NCI-H748 (cell line): ENCODE results near the gene DUSP2.

Experiments used
- DNase-seq: peaks from one replicate; lab custom pipeline; 2025; ENCODE audit not compliant: unreplicated experiment; lab: John Stamatoyannopoulos, UW

The DUSP2 gene

GRCh38 chr2:96104487-96104861 is 40.8 kb downstream of the DUSP2 start:
- DNase-seq: no peak

GRCh38 chr2:96103761-96104486 is 41.3 kb downstream of the DUSP2 start:
- no peak for DNase-seq

DNA sequence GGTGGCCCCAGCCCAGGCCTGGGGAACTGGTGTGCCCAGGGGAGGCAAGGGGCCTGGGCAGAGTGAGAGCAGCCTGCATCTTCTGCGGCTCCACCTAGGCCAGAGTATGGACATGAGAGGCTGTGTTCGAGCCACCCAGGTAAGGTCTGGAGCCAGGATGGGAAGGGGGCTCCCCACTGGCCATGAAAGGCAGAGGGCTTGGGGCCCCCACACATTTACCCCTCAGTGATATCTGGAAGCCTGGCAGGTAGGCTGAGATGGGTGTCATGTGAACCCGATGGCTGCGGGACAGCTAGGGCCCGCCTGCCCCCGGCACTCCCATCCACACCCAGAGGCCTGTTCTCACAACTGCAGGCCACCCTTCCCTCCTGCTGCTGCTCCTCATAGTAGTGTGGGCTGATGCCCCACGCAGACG is 42.0 kb downstream of the DUSP2 start:
- no peak for DNase-seq

- DNase-seq: no peak
Measured at GRCh38 chr2:96102596-96103186, 42.5 kb downstream of the DUSP2 start.

DNA sequence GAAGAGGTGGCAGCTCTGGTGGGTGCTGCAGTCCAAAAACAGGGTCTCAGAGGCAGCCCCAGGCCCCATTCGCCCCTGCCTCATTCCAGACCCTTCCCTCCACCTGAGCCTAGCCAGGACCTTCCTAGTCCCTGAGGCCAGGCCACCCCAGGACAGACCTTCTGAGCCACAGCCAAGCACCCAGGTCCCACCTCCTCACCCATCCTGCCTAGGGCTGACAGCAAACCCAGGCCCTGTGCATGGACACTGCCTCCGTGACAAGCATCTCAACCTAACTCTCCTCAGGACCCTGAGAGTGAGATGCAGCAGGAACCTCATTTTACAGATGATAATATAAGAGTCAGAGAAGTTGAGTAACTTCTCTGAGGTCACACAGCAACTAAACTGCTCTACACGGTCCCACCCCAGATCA is 44.3 kb downstream of the DUSP2 start:
- no peak for DNase-seq

GRCh38 chr2:96099861-96100798 is 45.1 kb downstream of the DUSP2 start:
- DNase-seq: peak; percentile 8

DNA sequence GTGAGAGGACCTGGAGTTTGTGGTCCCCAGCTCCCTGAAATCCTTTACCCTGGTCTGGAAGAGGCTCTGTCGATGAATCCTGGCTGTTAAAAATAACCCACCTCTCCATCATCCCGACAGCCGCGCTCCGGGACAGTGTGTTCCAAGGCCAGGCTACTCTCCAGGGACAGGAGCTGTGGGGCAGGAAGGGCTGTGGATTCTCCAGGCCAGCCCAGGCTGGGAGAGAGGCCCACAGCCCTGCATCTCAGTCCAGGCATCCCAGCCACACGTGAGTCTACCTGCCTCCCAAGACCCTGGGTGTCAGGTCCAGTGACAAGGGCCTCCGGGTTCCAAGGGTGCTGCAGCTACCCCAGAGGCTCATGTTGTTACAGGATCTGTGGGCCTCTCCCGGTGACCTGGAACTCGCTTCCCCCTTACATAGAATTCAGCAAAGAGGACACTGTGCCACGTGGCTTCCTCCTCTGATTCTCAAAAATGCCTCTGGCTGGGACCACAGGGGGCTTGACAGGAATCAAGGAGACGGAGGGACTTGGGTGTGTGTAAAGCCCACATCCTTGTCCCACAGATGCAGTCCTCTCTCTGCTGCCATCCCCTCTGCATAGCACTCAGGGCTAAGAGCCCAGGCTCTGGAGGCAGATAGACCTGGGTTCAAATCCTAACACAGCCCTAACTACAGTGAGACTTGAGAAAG is 46.2 kb downstream of the DUSP2 start:
- no peak for DNase-seq

DNA sequence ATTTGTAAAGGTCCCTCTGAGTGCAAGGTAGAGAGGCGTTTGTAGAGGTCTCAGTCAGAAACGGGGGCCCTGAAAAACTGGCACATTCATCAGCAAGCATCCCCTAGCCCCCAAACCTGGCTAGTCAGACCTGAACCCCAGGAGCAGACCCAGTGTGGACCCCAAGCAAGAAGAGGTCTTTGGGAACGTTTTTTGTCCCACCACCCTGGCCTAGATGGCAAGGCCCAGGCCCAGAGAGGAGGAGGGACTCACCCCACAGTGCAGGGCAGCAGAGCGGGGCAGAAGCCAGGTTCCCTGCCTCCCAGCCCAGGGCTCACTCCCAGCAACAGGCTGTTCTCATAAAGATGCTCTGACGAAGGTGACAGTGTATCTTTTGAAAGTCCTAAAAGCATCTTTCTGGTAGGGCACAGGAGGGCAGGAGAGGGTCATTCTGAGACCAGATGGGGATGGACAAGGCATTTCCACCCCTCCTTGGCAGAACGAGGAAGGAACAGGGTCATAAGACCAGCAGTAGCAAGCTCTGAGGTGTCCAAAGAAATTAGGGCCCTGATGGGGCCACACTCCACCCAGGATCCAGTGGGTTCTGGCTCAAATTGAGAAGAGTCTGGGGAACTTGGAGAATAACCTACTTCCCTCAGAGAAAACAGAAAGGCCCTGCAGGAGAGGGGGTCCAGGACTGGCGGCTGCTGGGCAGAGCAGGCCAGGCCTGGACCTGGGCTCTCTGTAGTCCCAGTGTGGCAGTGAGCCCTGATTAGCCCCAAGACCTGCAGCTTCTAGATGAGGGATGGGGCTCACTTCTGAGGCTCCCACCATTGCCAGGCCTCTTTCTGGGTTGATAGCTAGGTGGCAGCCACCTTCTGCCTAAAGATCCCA is 47.1 kb downstream of the DUSP2 start:
- DNase-seq: no peak

GRCh38 chr2:96097441-96097840 is 47.8 kb downstream of the DUSP2 start:
- no peak for DNase-seq

DNA sequence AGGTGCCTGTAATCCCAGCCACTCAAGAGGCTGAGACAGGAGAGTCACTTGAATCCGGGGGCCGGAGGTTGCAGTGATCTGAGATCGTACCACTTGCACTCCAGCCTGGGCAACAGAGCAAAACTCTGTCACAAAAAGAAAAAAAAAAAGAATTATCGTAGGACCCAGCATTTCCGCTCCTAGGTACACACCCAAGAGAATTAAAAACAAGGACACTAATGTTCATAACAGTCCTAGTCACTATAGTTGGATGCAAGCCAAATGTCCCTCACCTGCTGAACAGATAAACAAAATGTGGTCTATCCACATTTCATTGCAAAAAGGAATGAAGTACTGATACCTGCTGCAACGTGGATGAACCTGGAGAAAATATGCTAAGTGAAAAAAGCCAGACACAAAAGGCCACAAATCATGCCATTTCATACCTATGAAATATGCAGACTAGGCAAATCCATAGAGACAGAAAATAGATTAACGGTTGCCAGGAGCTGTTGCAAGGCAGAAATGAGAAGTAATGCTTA is 50.1 kb downstream of the DUSP2 start:
- DNase-seq: peak; percentile 78

DNA sequence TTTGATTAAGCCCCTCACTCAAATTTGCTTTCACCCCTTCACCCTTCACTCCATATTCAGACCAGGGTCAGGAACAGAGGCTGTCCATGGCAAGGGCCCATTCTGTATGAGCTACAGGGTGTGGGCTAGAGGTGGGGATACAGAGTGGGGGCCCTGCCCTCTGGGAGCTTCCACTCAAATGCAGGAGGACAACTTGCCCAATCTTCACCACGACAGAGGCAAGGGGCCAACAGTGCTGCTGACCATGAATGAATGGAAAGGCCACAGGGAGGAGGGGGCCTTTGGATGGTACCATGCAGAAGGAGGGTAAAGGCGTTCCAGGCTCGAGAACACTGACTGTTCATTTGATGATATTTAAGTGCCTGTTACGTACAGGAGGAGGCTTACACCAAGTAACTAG is 51.7 kb downstream of the DUSP2 start:
- no peak for DNase-seq
